Right cardiac atrium (tissue), 5 donors: ENCODE results near the gene STT3B. TPM values are rescaled to one million over a fixed set of nuclear protein-coding genes. Genes with fewer than 3 reads are reported as not detected.

Source experiments
- ATAC-seq, 2 donors: fragments of 200-7000 bp; cut with Tn5 transposase; one replicate each; pipeline versions ENCODE4 v1.8.0 to v1.9.1; 2020; ENCODE audit warnings: moderate library complexity in 2 of 2, mild to moderate bottlenecking in 1 of 2
- DNase-seq, 3 donors: peaks; one replicate each; pipeline ENCODE4 v3.0.0-alpha.2; 2020
- H3K27ac ChIP-seq: one replicate; pipeline ENCODE4 v1.5.1; 2013; ENCODE audit warnings: mild to moderate bottlenecking, low read length, control low read depth, moderate library complexity
- H3K27me3 ChIP-seq: one replicate; pipeline ENCODE4 v1.6.1; 2013; ENCODE audit not compliant: control insufficient read depth, insufficient read depth
- H3K4me1 ChIP-seq: one replicate; pipeline ENCODE4 v1.6.1; 2013; ENCODE audit warnings: low read length; ENCODE audit not compliant: control insufficient read depth, insufficient read depth
- H3K4me3 ChIP-seq: one replicate; pipeline ENCODE4 v1.5.1; 2013; ENCODE audit warnings: low read length, control low read depth
- H3K9me3 ChIP-seq: one replicate; pipeline ENCODE4 v1.6.1; 2013; ENCODE audit warnings: low read length; ENCODE audit not compliant: control insufficient read depth
- WGBS: extraction: QIAGEN DNeasy Blood & Tissue Kit; methylation state at CpG from one replicate; pipeline ENCODE4 v1.1.7; 2013; 5-methylcytosine and 5-hydroxymethylcytosine counted together
- intact Hi-C, 4 donors: fragments of 100-400 bp; cut with DNase I; formaldehyde crosslinking; loops; one replicate each; pipeline versions ENCODE4 v1.11.0 to v1.14.0; 2022 to 2023
- polyA plus RNA-seq: library from polyadenylated mRNA; stranded (reverse); fragments of 200-250 nt; gene quantifications from one replicate; pipeline ENCODE4 v1.2.3, GENCODE V29; 2013
- total RNA-seq, 4 donors: library from RNA; stranded (reverse); fragmentation: NEBNext Ultra II Directional; extraction: Animal tissue kit (Norgen Biotek cat#: 25700); gene quantifications; one replicate each; pipeline ENCODE4 v1.2.1, GENCODE V29; 2021
- donor health status: healthy with polysubstance abuse.
- donor health status: DM: no; HTN: yes; CAD: no.
- donor health status: DM: no; HTN: no; CAD: no.
- donor health status: DM: no; HTN: yes; CAD: no; lungs with severe emphysema.
- donor health status: DM: yes; HTN: yes; CAD: no.

The STT3B gene
- total and polyA plus RNA-seq, 5 donors = 44.7 to 118 (median 90.6) TPM

- ATAC-seq (no peak), DNase-seq (no peak)
- Histone ChIP-seq H3K27me3 (no peaks in the 10 kb centered on the region), H3K9me3 (no peaks in the 10 kb centered on the region), H3K4me3 (no peak overlapping the region), H3K27ac (no peak overlapping the region), H3K4me1 (no peaks in the 10 kb centered on the region)
- intact Hi-C loops = loop anchor here in 1 of 4 donors (5.0 kb wide), 1 partner anchor 150 kb away; no protein-coding TSS in a partner anchor
- WGBS = 95% methylated on average over 4 of the region's 4 CpGs
Observed at GRCh38 chr3:31622636-31623288, 90.0 kb downstream of the STT3B start.

GRCh38 chr3:31624083-31624709 is 91.5 kb downstream of the STT3B start:
- intact Hi-C loops = loop anchor here in 1 of 4 donors (5.0 kb wide), 1 partner anchor 148 kb away; no protein-coding TSS in a partner anchor
- Histone ChIP-seq H3K4me1 (no peaks in the 10 kb centered on the region), H3K27me3 (no peaks in the 10 kb centered on the region), H3K4me3 (no peak overlapping the region), H3K27ac (no peak overlapping the region), H3K9me3 (no peaks in the 10 kb centered on the region)
- ATAC-seq (no peak), DNase-seq (no peak)
- WGBS = 93% methylated on average over 6 of the region's 6 CpGs

GRCh38 chr3:31625358-31625757 is 92.6 kb downstream of the STT3B start:
- Histone ChIP-seq H3K9me3 (no peaks in the 10 kb centered on the region), H3K27me3 (no peaks in the 10 kb centered on the region), H3K4me3 (no peak overlapping the region), H3K4me1 (no peaks in the 10 kb centered on the region), H3K27ac (no peak overlapping the region)
- no peak for DNase-seq
- 90% methylated on average over 2 of the region's 2 CpGs for WGBS
- no peak for ATAC-seq
- intact Hi-C loops = no loop called here

GRCh38 chr3:31629054-31629453 is 96.3 kb downstream of the STT3B start:
- WGBS = 89% methylated on average over 5 of the region's 5 CpGs
- Histone ChIP-seq H3K4me1 (no peaks in the 10 kb centered on the region), H3K27ac (no peak overlapping the region), H3K4me3 (no peak overlapping the region), H3K27me3 (no peaks in the 10 kb centered on the region), H3K9me3 (no peaks in the 10 kb centered on the region)
- ATAC-seq = no peak
- no peak for DNase-seq
- intact Hi-C loops = no loop called here

- ATAC-seq (no peak), DNase-seq (no peak)
- Histone ChIP-seq H3K27ac (no peak overlapping the region), H3K9me3 (no peaks in the 10 kb centered on the region), H3K27me3 (no peaks in the 10 kb centered on the region), H3K4me1 (no peaks in the 10 kb centered on the region), H3K4me3 (no peak overlapping the region)
- intact Hi-C loops = no loop called here
- WGBS = 89% methylated on average over 2 of the region's 2 CpGs
Observed at GRCh38 chr3:31634476-31634875, 101.8 kb downstream of the STT3B start.

DNA sequence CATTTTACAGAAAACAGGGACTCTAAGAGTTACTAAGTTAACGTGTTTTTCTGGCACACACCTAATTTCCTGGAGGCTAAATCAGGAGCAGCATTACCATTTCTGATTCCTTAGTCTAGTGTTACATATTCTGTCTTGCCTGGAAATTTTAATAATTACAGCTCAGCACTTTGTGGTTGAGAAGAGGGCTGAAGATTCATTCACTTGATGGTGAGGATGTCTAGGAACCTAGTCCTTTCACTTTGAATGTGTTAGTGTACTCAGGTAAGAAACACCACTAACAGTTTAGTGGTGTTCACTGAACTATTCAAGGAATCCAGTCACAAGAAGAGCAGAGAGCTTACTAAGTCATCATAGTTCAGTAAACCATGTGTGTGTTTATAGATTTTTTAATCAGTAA is 102.8 kb downstream of the STT3B start:
- Histone ChIP-seq H3K4me3 (no peak overlapping the region), H3K9me3 (no peaks in the 10 kb centered on the region), H3K27me3 (no peaks in the 10 kb centered on the region), H3K4me1 (no peaks in the 10 kb centered on the region), H3K27ac (no peak overlapping the region)
- intact Hi-C loops = no loop called here
- ATAC-seq = no peak
- 25% methylated on average over 1 of the region's 1 CpG for WGBS
- DNase-seq = no peak

GRCh38 chr3:31636049-31636448 is 103.3 kb downstream of the STT3B start:
- 81% methylated on average over 4 of the region's 4 CpGs for WGBS
- no peak overlapping the region for H3K27ac ChIP-seq

GRCh38 chr3:31636694-31637442 is 104.1 kb downstream of the STT3B start:
- DNase-seq (no peak), ATAC-seq (no peak)
- H3K9me3 ChIP-seq = no peaks in the 10 kb centered on the region
- no peak overlapping the region for H3K27ac ChIP-seq
- intact Hi-C loops = no loop called here
- H3K4me3 ChIP-seq = peak overlapping the region; percentile 20
- WGBS = 54% methylated on average over 2 of the region's 2 CpGs
- no peaks in the 10 kb centered on the region for H3K27me3 ChIP-seq
- no peaks in the 10 kb centered on the region for H3K4me1 ChIP-seq

More at GRCh38 chr3:31636049-31636448, 103.3 kb downstream of the STT3B start:
- intact Hi-C loops = no loop called here
- Histone ChIP-seq H3K4me3 (no peak overlapping the region), H3K9me3 (no peaks in the 10 kb centered on the region), H3K4me1 (no peaks in the 10 kb centered on the region), H3K27me3 (no peaks in the 10 kb centered on the region)
- ATAC-seq = no peak
- DNase-seq = no peak

GRCh38 chr3:31639828-31640227 is 107.1 kb downstream of the STT3B start:
- intact Hi-C loops = no loop called here
- DNase-seq = no peak
- no peaks in the 10 kb centered on the region for H3K4me1 ChIP-seq
- no peak overlapping the region for H3K27ac ChIP-seq
- 97% methylated on average over 1 of the region's 1 CpG for WGBS
- H3K9me3 ChIP-seq = no peaks in the 10 kb centered on the region
- no peak overlapping the region for H3K4me3 ChIP-seq
- no peak for ATAC-seq
- H3K27me3 ChIP-seq = no peaks in the 10 kb centered on the region

DNA sequence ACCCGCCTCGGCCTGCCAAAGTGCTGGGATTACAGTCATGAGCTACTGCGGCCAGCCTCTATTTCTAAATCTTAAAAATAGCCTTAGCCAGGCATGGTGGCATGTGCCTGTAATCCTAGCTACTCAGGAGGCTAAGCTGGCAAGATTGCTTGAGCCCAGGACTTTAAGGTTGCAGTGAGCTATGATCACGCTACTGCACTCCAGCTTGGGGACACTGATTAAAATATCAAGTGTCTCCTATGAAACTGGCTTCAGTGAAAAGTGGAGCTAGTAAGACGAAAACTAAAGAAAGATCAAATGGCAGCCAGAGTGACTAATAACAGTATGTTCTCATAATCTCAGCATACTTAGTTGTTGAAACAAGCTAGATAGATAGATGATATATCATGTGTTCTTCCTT is 112.5 kb downstream of the STT3B start:
- ATAC-seq (no peak), DNase-seq (no peak)
- H3K4me3 ChIP-seq = no peak overlapping the region
- no peaks in the 10 kb centered on the region for H3K9me3 ChIP-seq
- 83% methylated on average over 5 of the region's 5 CpGs for WGBS
- H3K27me3 ChIP-seq = no peaks in the 10 kb centered on the region
- no peaks in the 10 kb centered on the region for H3K4me1 ChIP-seq
- intact Hi-C loops = no loop called here
- H3K27ac ChIP-seq = no peak overlapping the region

GRCh38 chr3:31648286-31648968 is 115.7 kb downstream of the STT3B start:
- intact Hi-C loops = no loop called here
- ATAC-seq = peak in 1 of 2 donors; percentile 37
- DNase-seq = no peak

More at GRCh38 chr3:31648286-31648968, 115.7 kb downstream of the STT3B start:
- H3K27me3 ChIP-seq = no peaks in the 10 kb centered on the region
- no peaks in the 10 kb centered on the region for H3K4me1 ChIP-seq
- H3K27ac ChIP-seq = no peak overlapping the region
- no peaks in the 10 kb centered on the region for H3K9me3 ChIP-seq
- 96% methylated on average over 4 of the region's 4 CpGs for WGBS
- H3K4me3 ChIP-seq = no peak overlapping the region
